Astrocyte of the spinal cord (primary cell): ENCODE results near the gene SIAH2.

Source experiments
- DNase-seq: peaks from one replicate; pipeline ENCODE4 v3.0.0; 2011; ENCODE audit warnings: low read depth, low spot score
- H3K4me3 ChIP-seq: 2 replicates; pipeline ENCODE4 v1.5.1; 2011; ENCODE audit warnings: low read depth, mild to moderate bottlenecking, low read length, moderate library complexity
- CTCF ChIP-seq: IDR thresholded peaks from 2 replicates; pipeline ENCODE4 v1.5.1; 2012; ENCODE audit warnings: low read depth, mild to moderate bottlenecking, low read length, inconsistent platforms
- in situ Hi-C: cut with HindIII; loops from 2 replicates; pipeline ENCODE4 v1.10.0; 2017; ENCODE audit warnings: low sequenced_read_pairs

Gene SIAH2

GRCh38 chr3:150746791-150747590 is 16.0 kb downstream of the SIAH2 start:
- no peak for TF ChIP-seq CTCF
- H3K4me3 ChIP-seq = no peak overlapping the region
- in situ Hi-C loops = no loop called here
- no peak for DNase-seq

- no peak for DNase-seq
- TF ChIP-seq CTCF = no peak
- no peak overlapping the region for H3K4me3 ChIP-seq
- in situ Hi-C loops = no loop called here
Measured at GRCh38 chr3:150745832-150746231, 17.1 kb downstream of the SIAH2 start.

GRCh38 chr3:150744919-150745211 is 18.1 kb downstream of the SIAH2 start:
- no peak overlapping the region for H3K4me3 ChIP-seq
- in situ Hi-C loops = no loop called here
- DNase-seq = no peak
- TF ChIP-seq CTCF = no peak

- no peak for TF ChIP-seq CTCF
- no peak for DNase-seq
- no peak overlapping the region for H3K4me3 ChIP-seq
- in situ Hi-C loops = no loop called here
Measured at GRCh38 chr3:150744041-150744918, 18.7 kb downstream of the SIAH2 start.

- TF ChIP-seq CTCF = no peak
- no peak overlapping the region for H3K4me3 ChIP-seq
- DNase-seq = no peak
- in situ Hi-C loops = no loop called here
Measured at GRCh38 chr3:150743508-150743907, 19.5 kb downstream of the SIAH2 start.

GRCh38 chr3:150742679-150743078 is 20.3 kb downstream of the SIAH2 start:
- no peak for DNase-seq
- in situ Hi-C loops = no loop called here
- no peak for TF ChIP-seq CTCF
- no peak overlapping the region for H3K4me3 ChIP-seq
